Neural progenitor cell (in vitro differentiated cells): Measurements from ENCODE around the gene MYO15B.

ENCODE experiments used
- CTCF ChIP-seq: fragments of 200-600 bp; sonication (generic); IDR thresholded peaks from 2 replicates; pipeline ENCODE4 v1.5.1; 2017; ENCODE audit warnings: antibody characterized with exemption, mild to moderate bottlenecking
- EZH2 ChIP-seq: fragments of 200-600 bp; sonication (generic); IDR thresholded peaks from 2 replicates; pipeline ENCODE4 v1.6.1; 2017; ENCODE audit warnings: antibody characterized with exemption, mild to moderate bottlenecking, moderate library complexity
- EZH2phosphoT487 ChIP-seq: fragments of 200-600 bp; sonication (generic); IDR thresholded peaks from 2 replicates; pipeline ENCODE4 v1.6.1; 2017; ENCODE audit warnings: antibody characterized with exemption

GRCh38 chr17:75625813-75626486, 38.4 kb downstream of the MYO15B start:
- TF ChIP-seq CTCF: peak; percentile 80
- TF ChIP-seq EZH2: no peak
- TF ChIP-seq EZH2phosphoT487: no peak
